Measurements from ENCODE around the gene MRPL32.

- TF ChIP-seq CREB1 (IDR thresholded peaks at IDR 0.05; ENCODE audit: low read depth) (no peak), EGR1 (IDR thresholded peaks at IDR 0.05) (no peak), MAX (IDR thresholded peaks at IDR 0.05) (no peak), RAD21 (IDR thresholded peaks at IDR 0.05; ENCODE audit: low read depth) (no peak), EP300 (IDR thresholded peaks at IDR 0.05; ENCODE audit: borderline replicate concordance) (no peak)
Measured at GRCh38 chr7:42934291-42934690, 2.1 kb downstream of the MRPL32 start.
